ENCODE measurements around the gene ZNF48.

DNA sequence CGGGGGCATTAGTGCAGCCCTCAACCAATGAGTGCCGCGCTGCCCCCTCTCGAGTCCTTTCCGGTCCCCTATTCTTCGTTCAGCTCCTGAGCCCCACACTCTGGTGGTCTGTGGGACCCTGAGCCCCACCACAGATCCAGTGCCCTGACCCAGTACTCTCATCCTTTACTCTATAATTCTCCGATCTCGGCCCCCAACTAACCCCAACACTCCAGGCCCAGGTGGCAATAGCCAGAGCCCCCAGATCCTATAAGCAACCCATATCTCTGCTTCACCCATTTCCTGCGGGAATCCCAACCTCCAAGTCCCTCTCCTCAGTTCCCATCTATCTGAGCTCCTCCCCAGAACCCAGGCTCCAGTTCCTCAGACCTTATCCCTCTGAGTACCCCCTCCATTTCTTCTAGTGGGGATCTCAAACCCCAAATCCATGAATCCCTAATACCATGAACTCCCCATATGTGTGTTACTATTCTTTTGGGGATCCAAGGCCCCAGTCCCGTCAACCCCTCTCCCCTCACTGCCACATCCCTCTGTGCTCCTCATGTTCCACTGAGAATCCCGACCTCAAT is 23.9 kb upstream of the ZNF48 start:
- TF ChIP-seq, protein P1, sequence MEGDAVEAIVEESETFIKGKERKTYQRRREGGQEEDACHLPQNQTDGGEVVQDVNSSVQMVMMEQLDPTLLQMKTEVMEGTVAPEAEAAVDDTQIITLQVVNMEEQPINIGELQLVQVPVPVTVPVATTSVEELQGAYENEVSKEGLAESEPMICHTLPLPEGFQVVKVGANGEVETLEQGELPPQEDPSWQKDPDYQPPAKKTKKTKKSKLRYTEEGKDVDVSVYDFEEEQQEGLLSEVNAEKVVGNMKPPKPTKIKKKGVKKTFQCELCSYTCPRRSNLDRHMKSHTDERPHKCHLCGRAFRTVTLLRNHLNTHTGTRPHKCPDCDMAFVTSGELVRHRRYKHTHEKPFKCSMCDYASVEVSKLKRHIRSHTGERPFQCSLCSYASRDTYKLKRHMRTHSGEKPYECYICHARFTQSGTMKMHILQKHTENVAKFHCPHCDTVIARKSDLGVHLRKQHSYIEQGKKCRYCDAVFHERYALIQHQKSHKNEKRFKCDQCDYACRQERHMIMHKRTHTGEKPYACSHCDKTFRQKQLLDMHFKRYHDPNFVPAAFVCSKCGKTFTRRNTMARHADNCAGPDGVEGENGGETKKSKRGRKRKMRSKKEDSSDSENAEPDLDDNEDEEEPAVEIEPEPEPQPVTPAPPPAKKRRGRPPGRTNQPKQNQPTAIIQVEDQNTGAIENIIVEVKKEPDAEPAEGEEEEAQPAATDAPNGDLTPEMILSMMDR (IDR thresholded peaks at IDR 0.05): no peak
- no peak for TF ChIP-seq POLR2A (IDR thresholded peaks at IDR 0.05)
- no peak for TF ChIP-seq POLR2AphosphoS5 (IDR thresholded peaks at IDR 0.05)
